Thyroid gland (tissue), 4 donors: Measurements from ENCODE around the gene SYNDIG1L.

Source experiments
- CTCF ChIP-seq, 6 experiments: fragments of 200-600 bp in 3 of 6; fragments of 450-650 bp in 3 of 6; sonication (generic) in 3 of 6; IDR thresholded peaks; one replicate each; pipeline ENCODE4 v1.5.1; 2016 to 2019; ENCODE audit warnings: antibody characterized with exemption in 6 of 6, mild to moderate bottlenecking in 2 of 6, inconsistent platforms in 1 of 6, moderate library complexity in 1 of 6
- POLR2A ChIP-seq, 2 donors: fragments of 450-650 bp; IDR thresholded peaks; one replicate each; pipeline ENCODE4 v1.6.1; 2017; ENCODE audit warnings: antibody characterized with exemption in 2 of 2, mild to moderate bottlenecking in 2 of 2, moderate library complexity in 1 of 2

GRCh38 chr14:74459976-74460375 lies 34.0 kb upstream of the SYNDIG1L start:
- no peak for TF ChIP-seq POLR2A (IDR thresholded peaks at IDR 0.05)
- TF ChIP-seq CTCF (IDR thresholded peaks at IDR 0.05), result no peak
